Coronary artery (tissue), 2 donors: ENCODE data around the gene R3HDM2.

Experiments used
- DNase-seq: peaks from one replicate; pipeline ENCODE4 v3.0.0-alpha.2; 2017; ENCODE audit warnings: low spot score
- H3K27ac ChIP-seq, 2 donors: fragments of 200-600 bp; sonication (generic); one replicate each; pipeline ENCODE4 v1.5.1; 2016 to 2019
- H3K4me3 ChIP-seq: fragments of 200-600 bp; sonication (generic); 2 replicates; pipeline ENCODE4 v1.5.1; 2016; ENCODE audit warnings: mild to moderate bottlenecking, moderate library complexity
- TF ChIP-seq, protein P1 (sequence below): fragments of 200-600 bp; sonication (generic); IDR thresholded peaks from one replicate; pipeline ENCODE4 v1.5.1; 2019; ENCODE audit warnings: antibody characterized with exemption

R3HDM2 gene

DNA sequence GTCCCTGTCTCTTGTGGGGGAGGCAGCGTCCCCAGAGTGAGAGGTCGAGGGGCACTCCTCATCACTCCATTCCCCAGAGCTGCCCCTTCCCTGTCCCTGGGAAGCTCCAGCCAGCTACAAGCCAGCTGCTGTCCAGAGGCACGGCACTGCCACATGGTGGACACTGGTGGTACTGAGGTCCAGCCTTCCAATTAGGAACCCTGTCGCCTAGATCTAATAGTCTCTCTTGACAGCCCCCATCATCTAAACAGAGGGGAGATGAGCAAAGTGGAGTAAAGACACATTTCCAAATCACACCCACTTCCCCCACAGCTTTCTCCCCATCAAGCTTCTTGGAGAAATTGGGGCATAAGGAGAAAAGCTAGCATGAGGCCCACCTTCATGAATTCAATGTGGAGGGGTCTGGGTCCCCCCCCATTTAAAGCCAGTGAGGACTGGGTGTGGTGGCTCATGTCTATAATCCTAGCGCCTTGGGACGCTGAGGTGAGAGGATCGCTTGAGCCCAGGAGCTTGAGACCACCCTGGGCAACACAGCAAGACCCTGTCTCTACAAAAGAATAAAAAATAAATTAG lies 22.2 kb upstream of the R3HDM2 start:
- DNase-seq: no peak
- TF ChIP-seq, protein P1, sequence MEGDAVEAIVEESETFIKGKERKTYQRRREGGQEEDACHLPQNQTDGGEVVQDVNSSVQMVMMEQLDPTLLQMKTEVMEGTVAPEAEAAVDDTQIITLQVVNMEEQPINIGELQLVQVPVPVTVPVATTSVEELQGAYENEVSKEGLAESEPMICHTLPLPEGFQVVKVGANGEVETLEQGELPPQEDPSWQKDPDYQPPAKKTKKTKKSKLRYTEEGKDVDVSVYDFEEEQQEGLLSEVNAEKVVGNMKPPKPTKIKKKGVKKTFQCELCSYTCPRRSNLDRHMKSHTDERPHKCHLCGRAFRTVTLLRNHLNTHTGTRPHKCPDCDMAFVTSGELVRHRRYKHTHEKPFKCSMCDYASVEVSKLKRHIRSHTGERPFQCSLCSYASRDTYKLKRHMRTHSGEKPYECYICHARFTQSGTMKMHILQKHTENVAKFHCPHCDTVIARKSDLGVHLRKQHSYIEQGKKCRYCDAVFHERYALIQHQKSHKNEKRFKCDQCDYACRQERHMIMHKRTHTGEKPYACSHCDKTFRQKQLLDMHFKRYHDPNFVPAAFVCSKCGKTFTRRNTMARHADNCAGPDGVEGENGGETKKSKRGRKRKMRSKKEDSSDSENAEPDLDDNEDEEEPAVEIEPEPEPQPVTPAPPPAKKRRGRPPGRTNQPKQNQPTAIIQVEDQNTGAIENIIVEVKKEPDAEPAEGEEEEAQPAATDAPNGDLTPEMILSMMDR: peak; percentile 88
- Histone ChIP-seq H3K4me3 (no peak overlapping the region), H3K27ac (peak overlapping the region; percentile 67 to 91)

DNA sequence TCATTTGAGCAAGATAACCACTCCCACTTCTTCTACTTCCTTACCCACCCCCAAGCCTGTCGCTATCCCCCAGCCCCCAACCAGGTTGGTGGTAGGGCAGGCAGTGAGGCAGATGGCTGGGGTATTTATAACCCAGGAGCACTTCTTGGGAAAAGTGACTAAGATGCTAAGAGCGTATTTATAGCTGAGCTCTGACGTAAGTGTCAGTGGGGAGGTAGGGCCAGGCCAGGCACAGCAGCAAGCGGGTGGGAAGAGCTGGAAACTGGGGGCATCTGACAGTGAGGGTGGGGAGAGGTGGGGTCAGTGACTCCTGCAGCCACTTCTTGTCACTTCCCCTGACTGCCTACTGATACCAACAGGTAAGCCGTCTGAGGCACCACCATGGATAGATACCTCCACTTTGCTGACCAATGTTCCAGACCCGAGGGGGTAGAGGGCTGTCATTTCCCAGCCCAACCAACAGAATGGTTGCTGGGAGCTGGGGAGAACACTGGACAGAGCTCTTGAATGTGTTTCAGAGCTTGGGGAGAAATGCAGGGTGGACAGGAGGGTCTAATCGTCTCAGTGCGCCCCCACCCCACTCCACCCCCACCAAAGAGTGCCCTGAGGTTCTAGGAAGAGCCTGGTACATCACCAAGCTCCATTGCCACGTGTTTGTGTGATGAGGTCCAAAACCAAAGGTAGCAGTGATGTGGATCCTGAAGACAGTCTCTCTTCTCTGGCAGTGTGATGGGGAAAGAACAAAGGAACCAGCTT lies 21.5 kb upstream of the R3HDM2 start:
- H3K27ac ChIP-seq: peak overlapping the region; percentile 67 to 91
- TF ChIP-seq, protein P1: no peak
- peak overlapping the region; percentile 55 for H3K4me3 ChIP-seq
- DNase-seq: no peak

DNA sequence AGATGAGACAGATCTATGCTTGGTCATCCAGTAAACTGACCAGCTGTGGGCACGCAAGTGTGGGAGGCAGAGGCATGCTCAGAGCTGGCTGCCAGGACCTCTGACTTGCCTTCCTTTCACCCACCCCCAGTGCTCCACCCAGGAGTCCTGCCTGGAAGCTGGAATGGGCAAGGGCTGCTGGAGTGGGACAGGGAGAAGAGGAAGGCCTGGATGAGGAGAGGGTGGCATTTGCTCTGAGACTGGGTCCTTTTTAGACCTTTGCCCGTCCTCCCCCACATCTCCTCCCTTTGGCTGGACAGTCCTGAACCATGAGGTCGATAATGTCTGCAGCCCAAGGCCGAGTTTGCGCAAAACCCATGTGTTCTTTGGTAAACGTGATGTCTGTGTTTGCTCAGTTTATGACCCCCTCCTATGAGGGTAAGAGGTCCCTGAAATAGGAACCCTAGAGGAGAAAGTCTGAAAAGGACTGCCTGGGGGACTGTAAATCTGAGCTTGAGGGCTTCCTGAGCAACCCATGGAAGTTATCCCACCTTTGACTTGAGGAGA lies 20.5 kb upstream of the R3HDM2 start:
- Histone ChIP-seq H3K4me3 (no peak overlapping the region), H3K27ac (peak overlapping the region; percentile 67 to 91)
- DNase-seq: no peak
- TF ChIP-seq, protein P1: no peak

DNA sequence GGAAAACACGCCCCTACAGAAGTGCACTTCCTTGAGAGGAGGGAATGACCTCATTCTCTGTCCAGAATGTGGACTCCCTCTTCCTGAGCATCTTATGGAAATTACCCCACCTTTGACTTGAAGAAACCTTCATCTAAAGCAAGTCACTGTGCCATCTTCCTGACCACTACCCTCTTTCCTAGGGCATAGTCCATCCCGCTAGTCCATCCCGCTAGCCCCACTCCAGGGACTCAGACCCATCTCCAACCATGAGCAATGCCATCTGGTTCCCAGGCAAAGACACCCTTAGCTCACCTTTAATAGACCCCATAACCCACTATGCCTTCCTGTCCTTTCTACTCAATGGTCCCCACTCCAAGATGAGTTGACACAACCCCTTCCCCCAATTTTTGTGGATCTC lies 19.2 kb upstream of the R3HDM2 start:
- TF ChIP-seq, protein P1: no peak
- Histone ChIP-seq H3K4me3 (no peak overlapping the region), H3K27ac (no peak overlapping the region)
- DNase-seq: no peak

DNA sequence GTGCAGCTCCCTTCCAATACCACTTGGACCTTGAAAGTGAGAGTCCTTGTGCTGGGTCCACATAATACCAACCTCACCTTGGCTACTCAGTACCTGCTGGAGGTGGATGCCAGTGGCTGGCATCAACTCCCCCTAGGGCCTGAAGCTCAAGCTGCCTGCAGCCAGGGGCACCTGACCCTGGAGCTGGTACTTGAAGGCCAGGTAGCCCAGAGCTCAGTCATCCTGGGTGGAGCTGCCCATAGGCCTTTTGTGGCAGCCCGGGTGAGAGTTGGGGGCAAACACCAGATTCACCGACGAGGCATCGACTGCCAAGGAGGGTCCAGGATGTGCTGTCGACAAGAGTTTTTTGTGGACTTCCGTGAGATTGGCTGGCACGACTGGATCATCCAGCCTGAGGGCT lies 18.5 kb upstream of the R3HDM2 start:
- Histone ChIP-seq H3K27ac (no peak overlapping the region), H3K4me3 (no peak overlapping the region)
- no peak for DNase-seq
- TF ChIP-seq, protein P1: no peak

DNA sequence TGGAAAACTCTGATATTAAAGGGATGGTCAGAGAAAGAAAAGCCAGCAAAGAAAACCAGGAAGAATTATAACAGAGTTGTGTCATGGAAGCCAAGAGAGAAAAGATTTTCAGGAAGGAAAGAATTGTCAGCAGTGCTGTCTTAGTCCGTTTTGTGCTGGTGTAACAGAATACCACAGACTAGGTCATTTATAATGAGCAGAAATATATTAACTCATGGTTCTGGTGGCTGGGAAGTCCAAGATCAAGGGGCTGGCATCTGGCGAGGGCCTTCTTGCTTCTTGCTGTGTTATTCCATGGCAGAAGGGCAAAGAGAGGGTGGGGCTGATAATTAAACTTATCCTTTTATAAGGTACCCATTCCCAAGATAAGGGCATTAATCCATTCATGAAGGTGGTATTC lies 17.8 kb upstream of the R3HDM2 start:
- no peak for DNase-seq
- Histone ChIP-seq H3K4me3 (no peak overlapping the region), H3K27ac (no peak overlapping the region)
- TF ChIP-seq, protein P1: no peak
